ENCODE data around the gene CDH4.

The CDH4 gene

DNA sequence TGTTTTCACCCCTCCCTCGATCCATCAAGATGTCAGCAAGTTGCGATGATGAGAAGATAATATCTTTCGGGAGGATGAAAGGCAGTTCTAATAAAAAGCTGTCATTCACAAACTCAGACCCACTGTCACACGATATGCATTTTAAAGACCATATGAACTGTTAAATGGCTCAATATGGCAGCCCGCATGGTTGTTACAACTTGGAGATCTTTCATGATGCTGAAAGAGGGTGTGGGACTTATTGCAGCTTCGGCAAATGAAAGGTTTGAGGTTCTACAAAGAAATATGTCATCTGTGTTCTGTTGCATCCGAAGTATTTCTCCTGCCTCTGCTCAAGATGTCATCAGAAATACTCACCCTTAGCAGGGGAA is 128.5 kb downstream of the CDH4 start:
- ATAC-seq (ENCODE audit: insufficient read depth, low read depth) (no peak), DNase-seq (no peak)
- H3K9ac ChIP-seq (ENCODE audit: low read depth, low read length), result no peak overlapping the region
- no peaks in the 10 kb centered on the region for H4K20me1 ChIP-seq (ENCODE audit: insufficient read depth, low read length)
- no peaks in the 10 kb centered on the region for H3K79me2 ChIP-seq (ENCODE audit: insufficient read depth, low read length)
- no peaks in the 10 kb centered on the region for H3K27me3 ChIP-seq (ENCODE audit: insufficient read depth, low read length, poor library complexity)
- no peak overlapping the region for H2AFZ ChIP-seq (ENCODE audit: low read depth, low read length)
- H3K4me3 ChIP-seq (ENCODE audit: low read depth in 1 of 2, low read length in 2 of 2), result no peak overlapping the region
- TF ChIP-seq, protein P1, sequence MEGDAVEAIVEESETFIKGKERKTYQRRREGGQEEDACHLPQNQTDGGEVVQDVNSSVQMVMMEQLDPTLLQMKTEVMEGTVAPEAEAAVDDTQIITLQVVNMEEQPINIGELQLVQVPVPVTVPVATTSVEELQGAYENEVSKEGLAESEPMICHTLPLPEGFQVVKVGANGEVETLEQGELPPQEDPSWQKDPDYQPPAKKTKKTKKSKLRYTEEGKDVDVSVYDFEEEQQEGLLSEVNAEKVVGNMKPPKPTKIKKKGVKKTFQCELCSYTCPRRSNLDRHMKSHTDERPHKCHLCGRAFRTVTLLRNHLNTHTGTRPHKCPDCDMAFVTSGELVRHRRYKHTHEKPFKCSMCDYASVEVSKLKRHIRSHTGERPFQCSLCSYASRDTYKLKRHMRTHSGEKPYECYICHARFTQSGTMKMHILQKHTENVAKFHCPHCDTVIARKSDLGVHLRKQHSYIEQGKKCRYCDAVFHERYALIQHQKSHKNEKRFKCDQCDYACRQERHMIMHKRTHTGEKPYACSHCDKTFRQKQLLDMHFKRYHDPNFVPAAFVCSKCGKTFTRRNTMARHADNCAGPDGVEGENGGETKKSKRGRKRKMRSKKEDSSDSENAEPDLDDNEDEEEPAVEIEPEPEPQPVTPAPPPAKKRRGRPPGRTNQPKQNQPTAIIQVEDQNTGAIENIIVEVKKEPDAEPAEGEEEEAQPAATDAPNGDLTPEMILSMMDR (IDR thresholded peaks at IDR 0.05; ENCODE audit: borderline replicate concordance, extremely low read depth, low read length, poor library complexity, severe bottlenecking), result no peak
- no peak for TF ChIP-seq EZH2 (IDR thresholded peaks at IDR 0.05; ENCODE audit: borderline replicate concordance, low read depth, low read length, severe bottlenecking)
- no peaks in the 10 kb centered on the region for H3K36me3 ChIP-seq (ENCODE audit: insufficient read depth, low read length)
- H3K4me1 ChIP-seq (ENCODE audit: insufficient read depth, low read length), result no peaks in the 10 kb centered on the region
- no peak overlapping the region for H3K4me2 ChIP-seq (ENCODE audit: insufficient read depth, low read length)
- H3K9me3 ChIP-seq (ENCODE audit: insufficient read depth, low read length, severe bottlenecking), result peaks cover 7% of the 10 kb centered on the region
- H3K27ac ChIP-seq (ENCODE audit: low read length), result no peak overlapping the region

- Histone ChIP-seq H3K27me3 (ENCODE audit: insufficient read depth, low read length, poor library complexity) (no peaks in the 10 kb centered on the region), H3K4me2 (ENCODE audit: insufficient read depth, low read length) (no peak overlapping the region), H3K4me3 (ENCODE audit: low read depth in 1 of 2, low read length in 2 of 2) (no peak overlapping the region), H4K20me1 (ENCODE audit: insufficient read depth, low read length) (no peaks in the 10 kb centered on the region), H3K9ac (ENCODE audit: low read depth, low read length) (no peak overlapping the region), H3K4me1 (ENCODE audit: insufficient read depth, low read length) (no peaks in the 10 kb centered on the region), H3K9me3 (ENCODE audit: insufficient read depth, low read length, severe bottlenecking) (peaks cover 7% of the 10 kb centered on the region), H3K79me2 (ENCODE audit: insufficient read depth, low read length) (no peaks in the 10 kb centered on the region), H3K27ac (ENCODE audit: low read length) (no peak overlapping the region), H3K36me3 (ENCODE audit: insufficient read depth, low read length) (no peaks in the 10 kb centered on the region), H2AFZ (ENCODE audit: low read depth, low read length) (no peak overlapping the region)
- ATAC-seq (ENCODE audit: insufficient read depth, low read depth) (no peak), DNase-seq (no peak)
- TF ChIP-seq, protein P1 (IDR thresholded peaks at IDR 0.05; ENCODE audit: borderline replicate concordance, extremely low read depth, low read length, poor library complexity, severe bottlenecking), result no peak
- TF ChIP-seq EZH2 (IDR thresholded peaks at IDR 0.05; ENCODE audit: borderline replicate concordance, low read depth, low read length, severe bottlenecking), result no peak
Observed at GRCh38 chr20:61382194-61382593, 130.1 kb downstream of the CDH4 start.

DNA sequence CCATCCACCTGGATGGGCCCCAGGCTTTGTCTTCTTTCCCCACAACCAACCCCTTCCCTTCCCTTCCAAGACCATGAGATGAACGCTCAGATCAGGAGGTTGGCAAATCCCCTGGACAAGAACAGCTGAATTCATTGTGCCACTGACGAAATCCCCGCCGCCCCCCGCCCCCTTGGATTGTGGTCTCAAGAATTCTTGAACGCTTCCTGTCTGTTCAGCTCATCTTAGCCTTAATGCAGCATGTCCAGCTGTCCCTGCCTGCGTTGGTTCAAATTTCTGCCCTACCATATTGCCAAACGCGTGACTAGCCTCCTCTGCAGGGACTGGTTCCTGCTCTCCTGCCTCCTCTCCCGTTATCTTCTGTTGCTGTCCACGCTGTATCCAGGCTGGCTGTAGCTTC is 133.2 kb downstream of the CDH4 start:
- no peaks in the 10 kb centered on the region for H3K79me2 ChIP-seq (ENCODE audit: insufficient read depth, low read length)
- no peaks in the 10 kb centered on the region for H3K27me3 ChIP-seq (ENCODE audit: insufficient read depth, low read length, poor library complexity)
- H3K4me2 ChIP-seq (ENCODE audit: insufficient read depth, low read length), result no peak overlapping the region
- TF ChIP-seq EZH2 (IDR thresholded peaks at IDR 0.05; ENCODE audit: borderline replicate concordance, low read depth, low read length, severe bottlenecking), result no peak
- TF ChIP-seq, protein P1 (IDR thresholded peaks at IDR 0.05; ENCODE audit: borderline replicate concordance, extremely low read depth, low read length, poor library complexity, severe bottlenecking), result no peak
- H3K36me3 ChIP-seq (ENCODE audit: insufficient read depth, low read length), result no peaks in the 10 kb centered on the region
- DNase-seq (no peak), ATAC-seq (ENCODE audit: insufficient read depth, low read depth) (no peak)
- H4K20me1 ChIP-seq (ENCODE audit: insufficient read depth, low read length), result no peaks in the 10 kb centered on the region
- peaks cover 3% of the 10 kb centered on the region; the same call in 1 of the 2 replicates for H3K4me1 ChIP-seq (ENCODE audit: insufficient read depth, low read length)
- H3K4me3 ChIP-seq (ENCODE audit: low read depth in 1 of 2, low read length in 2 of 2), result no peak overlapping the region
- H3K9me3 ChIP-seq (ENCODE audit: insufficient read depth, low read length, severe bottlenecking), result peaks cover 7% of the 10 kb centered on the region
- no peak overlapping the region for H2AFZ ChIP-seq (ENCODE audit: low read depth, low read length)
- no peak overlapping the region for H3K9ac ChIP-seq (ENCODE audit: low read depth, low read length)
- no peak overlapping the region for H3K27ac ChIP-seq (ENCODE audit: low read length)

GRCh38 chr20:61385731-61386130 is 133.7 kb downstream of the CDH4 start:
- no peak overlapping the region for H3K9ac ChIP-seq (ENCODE audit: low read depth, low read length)
- no peaks in the 10 kb centered on the region for H4K20me1 ChIP-seq (ENCODE audit: insufficient read depth, low read length)
- DNase-seq, result no peak
- no peaks in the 10 kb centered on the region for H3K79me2 ChIP-seq (ENCODE audit: insufficient read depth, low read length)
- H3K4me1 ChIP-seq (ENCODE audit: insufficient read depth, low read length), result peaks cover 3% of the 10 kb centered on the region; the same call in 1 of the 2 replicates
- no peak for ATAC-seq (ENCODE audit: insufficient read depth, low read depth)
- H3K27me3 ChIP-seq (ENCODE audit: insufficient read depth, low read length, poor library complexity), result no peaks in the 10 kb centered on the region
- H3K4me2 ChIP-seq (ENCODE audit: insufficient read depth, low read length), result no peak overlapping the region
- no peak overlapping the region for H3K27ac ChIP-seq (ENCODE audit: low read length)
- peaks cover 7% of the 10 kb centered on the region for H3K9me3 ChIP-seq (ENCODE audit: insufficient read depth, low read length, severe bottlenecking)
- no peak overlapping the region for H2AFZ ChIP-seq (ENCODE audit: low read depth, low read length)
- no peak overlapping the region for H3K4me3 ChIP-seq (ENCODE audit: low read depth in 1 of 2, low read length in 2 of 2)
- no peak for TF ChIP-seq EZH2 (IDR thresholded peaks at IDR 0.05; ENCODE audit: borderline replicate concordance, low read depth, low read length, severe bottlenecking)
- TF ChIP-seq, protein P1 (IDR thresholded peaks at IDR 0.05; ENCODE audit: borderline replicate concordance, extremely low read depth, low read length, poor library complexity, severe bottlenecking), result no peak
- H3K36me3 ChIP-seq (ENCODE audit: insufficient read depth, low read length), result no peaks in the 10 kb centered on the region
